Suprapubic skin (tissue), 4 donors: ENCODE data around the gene ZNF462. TPM values are rescaled to one million over a fixed set of nuclear protein-coding genes. Genes with fewer than 3 reads are reported as not detected.

Experiments
- DNase-seq, 2 donors: peaks; one replicate each; pipeline ENCODE4 v3.0.0-alpha.2; 2019; ENCODE audit warnings: low spot score in 2 of 2
- H3K27ac ChIP-seq: fragments of 200-600 bp; sonication (generic); one replicate; pipeline ENCODE4 v1.5.1; 2019
- H3K27me3 ChIP-seq: fragments of 200-600 bp; sonication (generic); one replicate; pipeline ENCODE4 v1.5.1; 2019
- H3K36me3 ChIP-seq: fragments of 200-600 bp; sonication (generic); one replicate; pipeline ENCODE4 v1.5.1; 2019
- H3K4me1 ChIP-seq: fragments of 200-600 bp; sonication (generic); one replicate; pipeline ENCODE4 v1.5.1; 2019
- H3K4me3 ChIP-seq: fragments of 200-600 bp; sonication (generic); one replicate; pipeline ENCODE4 v1.5.1; 2019; ENCODE audit warnings: mild to moderate bottlenecking
- H3K9me3 ChIP-seq: fragments of 200-600 bp; sonication (generic); one replicate; pipeline ENCODE4 v1.5.1; 2019
- CTCF ChIP-seq, 2 donors: fragments of 200-600 bp in 1 of 2; fragments of 450-650 bp in 1 of 2; sonication (generic) in 1 of 2; IDR thresholded peaks; one replicate each; pipeline ENCODE4 v1.5.1; 2016 to 2019; ENCODE audit warnings: antibody characterized with exemption in 2 of 2, mild to moderate bottlenecking in 1 of 2, moderate library complexity in 1 of 2
- EP300 ChIP-seq: sonication (generic); formaldehyde crosslinking; IDR thresholded peaks from one replicate; pipeline ENCODE4 v1.6.1; 2017; ENCODE audit warnings: antibody characterized with exemption
- POLR2A ChIP-seq, 2 donors: fragments of 450-650 bp; IDR thresholded peaks; one replicate each; pipeline ENCODE4 v1.6.1; 2017; ENCODE audit warnings: antibody characterized with exemption in 2 of 2, mild to moderate bottlenecking in 2 of 2, moderate library complexity in 2 of 2
- POLR2AphosphoS5 ChIP-seq, 3 donors: sonication (generic); formaldehyde crosslinking; IDR thresholded peaks; one replicate each; pipeline ENCODE4 v1.6.1; 2017; ENCODE audit warnings: antibody characterized with exemption in 3 of 3
- WGBS: methylation state at CpG from one replicate; pipeline ENCODE4 v1.1.5; 2018; 5-methylcytosine and 5-hydroxymethylcytosine counted together
- total RNA-seq, 4 donors: library from RNA; depleted of rRNA; stranded (reverse); fragments of >200 nt; gene quantifications; one replicate each; pipeline ENCODE4 v1.1.0, GENCODE V29; 2016

Gene ZNF462
- total RNA-seq, 4 donors from 2014 or later = 16.4 to 35.2 (median 29.7) TPM

DNA sequence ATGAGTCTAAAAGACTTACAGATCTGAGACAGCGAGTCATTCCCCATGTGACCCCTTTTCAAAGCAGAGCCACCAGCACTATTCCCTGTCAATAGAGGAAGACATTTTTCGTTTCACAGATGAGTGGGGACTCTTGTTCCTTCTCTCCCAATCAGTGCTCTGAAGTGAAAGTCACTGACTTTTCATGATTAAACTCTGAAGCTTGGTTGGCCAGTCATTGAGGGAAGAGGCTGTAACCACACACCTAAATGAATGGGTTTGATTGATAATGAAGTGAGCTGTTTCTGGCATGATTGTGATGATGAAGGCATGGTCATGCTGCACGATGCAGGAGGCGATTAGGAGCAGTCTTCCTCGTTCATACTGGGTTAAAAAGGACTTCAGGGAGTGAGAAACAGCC lies 171.9 kb downstream of the ZNF462 start:
- H3K36me3 ChIP-seq = no peaks in the 10 kb centered on the region
- H3K4me3 ChIP-seq = no peak overlapping the region
- no peak overlapping the region for H3K27ac ChIP-seq
- DNase-seq = no peak
- no peaks in the 10 kb centered on the region for H3K4me1 ChIP-seq
- WGBS = 81% methylated on average over 5 of the region's 5 CpGs
- H3K9me3 ChIP-seq = no peaks in the 10 kb centered on the region
- TF ChIP-seq EP300 (no peak), CTCF (IDR thresholded peaks at IDR 0.05) (no peak), POLR2A (IDR thresholded peaks at IDR 0.05) (no peak), POLR2AphosphoS5 (IDR thresholded peaks at IDR 0.05) (no peak)
- H3K27me3 ChIP-seq = no peaks in the 10 kb centered on the region

- no peaks in the 10 kb centered on the region for H3K27me3 ChIP-seq
- no peak overlapping the region for H3K27ac ChIP-seq
- DNase-seq = no peak
- H3K9me3 ChIP-seq = no peaks in the 10 kb centered on the region
- H3K36me3 ChIP-seq = no peaks in the 10 kb centered on the region
- H3K4me1 ChIP-seq = no peaks in the 10 kb centered on the region
- TF ChIP-seq EP300 = no peak
- no peak for TF ChIP-seq POLR2AphosphoS5 (IDR thresholded peaks at IDR 0.05)
- no peak for TF ChIP-seq POLR2A (IDR thresholded peaks at IDR 0.05)
- no peak for TF ChIP-seq CTCF (IDR thresholded peaks at IDR 0.05)
- H3K4me3 ChIP-seq = no peak overlapping the region
- WGBS = 94% methylated on average over 4 of the region's 4 CpGs
Observed at GRCh38 chr9:107036367-107036766, 173.4 kb downstream of the ZNF462 start.

DNA sequence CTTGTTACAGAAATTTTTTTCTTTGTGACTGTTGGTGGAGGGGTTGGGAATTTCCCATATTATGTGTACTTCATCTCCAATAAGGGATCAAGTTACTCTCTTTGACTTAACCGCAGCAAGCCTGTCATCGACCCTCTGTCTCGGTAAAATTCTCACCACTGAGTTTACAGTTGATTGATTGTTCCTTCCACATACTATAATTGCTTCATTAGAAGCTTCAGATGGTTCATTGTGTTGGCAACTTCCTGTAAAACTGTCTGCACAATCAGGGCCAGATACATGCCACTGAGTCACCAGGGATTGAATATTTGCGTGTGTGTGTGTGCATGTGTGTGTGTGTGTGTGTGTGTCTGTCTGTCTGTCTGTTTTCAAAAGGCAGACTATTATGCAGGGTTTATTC lies 176.6 kb downstream of the ZNF462 start:
- H3K27me3 ChIP-seq = no peaks in the 10 kb centered on the region
- no peak overlapping the region for H3K27ac ChIP-seq
- no peaks in the 10 kb centered on the region for H3K9me3 ChIP-seq
- no peaks in the 10 kb centered on the region for H3K4me1 ChIP-seq
- TF ChIP-seq EP300 (no peak), POLR2A (IDR thresholded peaks at IDR 0.05) (no peak), CTCF (IDR thresholded peaks at IDR 0.05) (no peak), POLR2AphosphoS5 (IDR thresholded peaks at IDR 0.05) (no peak)
- H3K4me3 ChIP-seq = no peak overlapping the region
- no peaks in the 10 kb centered on the region for H3K36me3 ChIP-seq
- 28% methylated on average over 4 of the region's 4 CpGs for WGBS
- no peak for DNase-seq

DNA sequence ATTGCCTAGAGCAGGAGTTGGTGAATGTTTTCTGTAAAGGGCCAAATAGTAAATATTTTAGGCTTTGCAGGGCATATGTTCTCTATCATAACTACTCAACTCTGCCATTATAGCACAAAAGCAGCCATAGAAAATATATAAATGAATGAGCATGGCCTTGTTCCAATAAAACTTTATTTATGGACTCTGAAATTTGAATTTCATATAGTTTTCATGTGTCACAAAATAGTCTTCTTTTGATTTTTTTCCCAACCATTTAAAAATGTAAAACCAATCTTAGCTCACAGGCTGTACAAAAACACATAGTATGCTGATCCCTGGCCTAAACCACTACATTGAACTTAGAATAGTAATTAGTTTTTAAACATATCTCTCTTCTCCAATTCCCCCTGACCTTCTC lies 179.6 kb downstream of the ZNF462 start:
- Histone ChIP-seq H3K4me3 (no peak overlapping the region), H3K27ac (no peak overlapping the region), H3K27me3 (no peaks in the 10 kb centered on the region), H3K4me1 (no peaks in the 10 kb centered on the region), H3K9me3 (no peaks in the 10 kb centered on the region), H3K36me3 (no peaks in the 10 kb centered on the region)
- DNase-seq = no peak
- no peak for TF ChIP-seq POLR2AphosphoS5 (IDR thresholded peaks at IDR 0.05)
- no peak for TF ChIP-seq POLR2A (IDR thresholded peaks at IDR 0.05)
- no peak for TF ChIP-seq EP300
- TF ChIP-seq CTCF (IDR thresholded peaks at IDR 0.05) = no peak

GRCh38 chr9:107043886-107044285 lies 180.9 kb downstream of the ZNF462 start:
- WGBS = 53% methylated on average over 5 of the region's 5 CpGs
- Histone ChIP-seq H3K4me3 (no peak overlapping the region), H3K9me3 (no peaks in the 10 kb centered on the region), H3K27ac (no peak overlapping the region), H3K27me3 (no peaks in the 10 kb centered on the region), H3K36me3 (no peaks in the 10 kb centered on the region), H3K4me1 (no peaks in the 10 kb centered on the region)
- TF ChIP-seq POLR2A (IDR thresholded peaks at IDR 0.05) (no peak), EP300 (no peak), CTCF (IDR thresholded peaks at IDR 0.05) (no peak), POLR2AphosphoS5 (IDR thresholded peaks at IDR 0.05) (no peak)
- no peak for DNase-seq
